H1 (cell line): ENCODE results near the gene CAST. TPM values are rescaled to one million over a fixed set of nuclear protein-coding genes. Genes with fewer than 3 reads are reported as not detected.

Source experiments
- ATF2 ChIP-seq: IDR thresholded peaks from 2 replicates; pipeline ENCODE4 v1.6.1; 2012; ENCODE audit warnings: low read length, inconsistent platforms
- ATF3 ChIP-seq: IDR thresholded peaks from 2 replicates; pipeline ENCODE4 v1.6.1; 2011; ENCODE audit warnings: low read depth, mild to moderate bottlenecking, low read length; ENCODE audit not compliant: insufficient read depth
- BCL11A ChIP-seq, 2 experiments: IDR thresholded peaks; one replicate each; pipeline ENCODE4 v1.6.1; 2011; ENCODE audit warnings: low read depth in 2 of 2, low read length in 2 of 2, mild to moderate bottlenecking in 2 of 2
- CHD7 ChIP-seq: fragments of 300-600 bp; sonication (generic); IDR thresholded peaks from 2 replicates; pipeline ENCODE4 v1.7.1; 2012; ENCODE audit warnings: low read length, moderate library complexity, mild to moderate bottlenecking, inconsistent platforms; ENCODE audit not compliant: insufficient replicate concordance
- NRF1 ChIP-seq: IDR thresholded peaks from 2 replicates; pipeline ENCODE4 v1.6.1; 2011; ENCODE audit warnings: mild to moderate bottlenecking, low read depth, low read length, improper control_type of control experiment
- POLR2A ChIP-seq, 2 experiments: IDR thresholded peaks; 1 replicate in 1 of 2; 2 replicates in 1 of 2; pipeline ENCODE4 v1.6.1; 2011; ENCODE audit warnings: low read depth in 2 of 2, low read length in 2 of 2, mild to moderate bottlenecking in 2 of 2; ENCODE audit errors: control extremely low read depth in 1 of 2
- SP4 ChIP-seq: IDR thresholded peaks from 2 replicates; pipeline ENCODE4 v1.6.1; 2012; ENCODE audit warnings: low read length, inconsistent platforms
- USF2 ChIP-seq: IDR thresholded peaks from 2 replicates; pipeline ENCODE4 v1.6.1; 2011; ENCODE audit warnings: low read length, improper control_type of control experiment
- YY1 ChIP-seq: IDR thresholded peaks from 2 replicates; pipeline ENCODE4 v1.6.1; 2011; ENCODE audit warnings: low read depth, mild to moderate bottlenecking, low read length
- polyA plus RNA-seq, 7 experiments: library from polyadenylated mRNA; depleted of rRNA in 3 of 7; stranded (reverse) in 5 of 7; unstranded in 2 of 7; fragments of >200 nt in 5 of 7; fragments of 200-250 nt in 2 of 7; gene quantifications; 1 replicate in 5 of 7; 2 replicates in 1 of 7; 4 replicates in 1 of 7; pipeline versions ENCODE4 v1.2.1 to v1.2.3, GENCODE V29; 2011 to 2013; ENCODE audit warnings: missing spikeins in 2 of 7, mixed read lengths in 2 of 7
- total RNA-seq: library from RNA; stranded (reverse); fragmentation: NEBNext Ultra II Directional; extraction: Animal tissue kit (Norgen Biotek cat#: 25700); gene quantifications from 2 replicates; pipeline ENCODE4 v1.2.1, GENCODE V29; 2021

The CAST gene
- total and polyA plus RNA-seq, 2 of the 8 experiments (the other 6 are each of a cell fraction or from before 2014, with no cell fraction given) = 9.0 to 48.2 TPM

GRCh38 chr5:96625365-96625764 lies 36.8 kb upstream of the CAST start (continued):
- no peak for TF ChIP-seq CHD7
- no peak for TF ChIP-seq SP4
- no peak for TF ChIP-seq NRF1
- TF ChIP-seq ATF2 = no peak
- TF ChIP-seq USF2 = no peak
- no peak for TF ChIP-seq YY1
- no peak for TF ChIP-seq POLR2A (IDR thresholded peaks at IDR 0.05; ENCODE audit: control extremely low read depth in 1 of 2, low read depth in 2 of 2, low read length in 2 of 2)
- no peak for TF ChIP-seq ATF3
- no peak for TF ChIP-seq BCL11A (IDR thresholded peaks at IDR 0.05; ENCODE audit: low read depth in 2 of 2, low read length in 2 of 2)
